ENCODE results near the gene NUDT4. TPM values are rescaled to one million over a fixed set of nuclear protein-coding genes. Genes with fewer than 3 reads are reported as not detected.
A peak's percentile ranks its signal among the peaks of the same experiment; 100 is the strongest.

Gene NUDT4
- polyA plus RNA-seq, 2 of the 4 experiments (the other 2 are of a cell fraction): 19.6 to 41.0 TPM

DNA sequence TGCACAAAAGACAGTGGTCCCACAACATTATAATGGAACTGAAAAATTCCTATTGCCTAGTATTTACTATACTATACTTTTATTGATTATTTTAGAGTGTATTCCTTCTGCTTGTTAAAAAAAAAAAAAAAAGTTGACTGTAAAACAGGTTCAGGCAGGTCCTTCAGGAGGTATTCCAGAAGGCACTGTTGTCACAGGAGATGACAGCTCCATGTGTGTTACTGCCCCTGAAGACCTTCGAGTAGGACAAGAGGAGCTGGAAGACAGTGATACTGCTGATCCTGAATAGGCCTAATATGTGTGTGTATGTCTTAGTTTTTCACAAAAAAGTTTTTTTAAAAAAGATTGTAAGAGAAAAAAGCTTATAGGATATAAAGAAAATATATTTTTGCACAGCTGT is 51.7 kb downstream of the NUDT4 start:
- ChIA-PET CTCF (interaction anchor here (4.4 kb wide), 1 partner anchor 9 kb away, joined by 29 read pairs; no protein-coding TSS in a partner anchor), POLR2A (no interaction called here)
- H3K4me2 ChIP-seq: no peak overlapping the region
- peaks cover 38% of the 10 kb centered on the region for H3K4me1 ChIP-seq
- no peak for TF ChIP-seq BHLHE40 (IDR thresholded peaks at IDR 0.05; ENCODE audit: low read depth, low read length)
- no peak for TF ChIP-seq NFE2L2 (conservative IDR thresholded peaks at IDR 0.05; ENCODE audit: low read length)
- TF ChIP-seq, protein P1, sequence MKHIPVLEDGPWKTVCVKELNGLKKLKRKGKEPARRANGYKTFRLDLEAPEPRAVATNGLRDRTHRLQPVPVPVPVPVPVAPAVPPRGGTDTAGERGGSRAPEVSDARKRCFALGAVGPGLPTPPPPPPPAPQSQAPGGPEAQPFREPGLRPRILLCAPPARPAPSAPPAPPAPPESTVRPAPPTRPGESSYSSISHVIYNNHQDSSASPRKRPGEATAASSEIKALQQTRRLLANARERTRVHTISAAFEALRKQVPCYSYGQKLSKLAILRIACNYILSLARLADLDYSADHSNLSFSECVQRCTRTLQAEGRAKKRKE (CRISPR knock-in tag; IDR thresholded peaks at IDR 0.05; ENCODE audit: low read depth): no peak
- TF ChIP-seq NR3C1 (IDR thresholded peaks at IDR 0.05): no peak
- no peak for TF ChIP-seq MAZ (IDR thresholded peaks at IDR 0.05; ENCODE audit: borderline replicate concordance, low read depth, low read length)
- no peak for TF ChIP-seq FOXS1 (CRISPR knock-in tag; IDR thresholded peaks at IDR 0.05)
- TF ChIP-seq ZSCAN20 (CRISPR knock-in tag; IDR thresholded peaks at IDR 0.05): no peak
- no peak for TF ChIP-seq HOXB5 (CRISPR knock-in tag; IDR thresholded peaks at IDR 0.05)
- TF ChIP-seq JUNB (IDR thresholded peaks at IDR 0.05): no peak
- TF ChIP-seq, protein P2, sequence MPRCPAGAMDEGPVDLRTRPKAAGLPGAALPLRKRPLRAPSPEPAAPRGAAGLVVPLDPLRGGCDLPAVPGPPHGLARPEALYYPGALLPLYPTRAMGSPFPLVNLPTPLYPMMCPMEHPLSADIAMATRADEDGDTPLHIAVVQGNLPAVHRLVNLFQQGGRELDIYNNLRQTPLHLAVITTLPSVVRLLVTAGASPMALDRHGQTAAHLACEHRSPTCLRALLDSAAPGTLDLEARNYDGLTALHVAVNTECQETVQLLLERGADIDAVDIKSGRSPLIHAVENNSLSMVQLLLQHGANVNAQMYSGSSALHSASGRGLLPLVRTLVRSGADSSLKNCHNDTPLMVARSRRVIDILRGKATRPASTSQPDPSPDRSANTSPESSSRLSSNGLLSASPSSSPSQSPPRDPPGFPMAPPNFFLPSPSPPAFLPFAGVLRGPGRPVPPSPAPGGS (IDR thresholded peaks at IDR 0.05): no peak
- no peak for TF ChIP-seq GATA3 (IDR thresholded peaks at IDR 0.05; ENCODE audit: borderline replicate concordance)
- TF ChIP-seq KDM5A (IDR thresholded peaks at IDR 0.05): no peak
- no peak for TF ChIP-seq MAFK (IDR thresholded peaks at IDR 0.05; ENCODE audit: partially characterized antibody)
- no peak for TF ChIP-seq CHD2 (IDR thresholded peaks at IDR 0.05; ENCODE audit: low read length, partially characterized antibody)
- no peak for TF ChIP-seq SMC3 (IDR thresholded peaks at IDR 0.05)
- no peak for TF ChIP-seq HOXA7 (CRISPR knock-in tag; IDR thresholded peaks at IDR 0.05)
- no peak for TF ChIP-seq HDAC2 (IDR thresholded peaks at IDR 0.05)
- no peak for TF ChIP-seq MAX (IDR thresholded peaks at IDR 0.05)
- no peak for TF ChIP-seq TFCP2L1 (CRISPR knock-in tag; IDR thresholded peaks at IDR 0.05)
- TF ChIP-seq FOSB (CRISPR knock-in tag; IDR thresholded peaks at IDR 0.05): no peak
- no peaks in the 10 kb centered on the region for H3K9me3 ChIP-seq
- H3K27ac ChIP-seq: no peak overlapping the region
- no peak for FAIRE-seq
- no peak for ATAC-seq
- no peak overlapping the region for H3K4me3 ChIP-seq
- DNase-seq (ENCODE audit: low read depth in 1 of 2, low spot score in 1 of 2): no peak
- WGBS (ENCODE audit: missing lambda C conversion rate): 53% methylated on average over 1 of the region's 1 CpG

DNA sequence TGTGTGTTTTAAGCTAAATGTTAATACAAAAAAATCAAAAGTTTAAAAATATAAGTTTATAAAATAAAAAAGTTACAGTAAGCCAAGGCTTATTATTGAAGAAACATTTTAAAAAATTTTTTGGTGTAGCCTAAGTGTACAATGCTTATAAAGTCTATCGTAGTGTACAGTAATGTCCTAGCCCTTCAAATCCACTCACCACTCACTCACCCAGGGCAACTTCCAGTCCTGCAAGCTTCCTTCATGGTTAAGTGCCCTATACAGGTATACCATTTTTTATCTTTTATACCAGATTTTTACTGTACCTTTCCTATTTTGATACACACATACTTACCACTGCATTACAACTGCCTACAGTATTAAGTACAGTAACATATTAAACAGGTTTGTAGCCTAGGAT is 52.1 kb downstream of the NUDT4 start:
- FAIRE-seq (no peak), DNase-seq (ENCODE audit: low read depth in 1 of 2, low spot score in 1 of 2) (no peak), ATAC-seq (peak in 1 of 2 experiments; percentile 34; a peak in 3 of 6 replicates)
- no peak for TF ChIP-seq ZNF302 (CRISPR knock-in tag; IDR thresholded peaks at IDR 0.05)
- TF ChIP-seq RFX5 (IDR thresholded peaks at IDR 0.05): no peak
- no peak for TF ChIP-seq ZSCAN20 (CRISPR knock-in tag; IDR thresholded peaks at IDR 0.05)
- TF ChIP-seq, protein P1 (CRISPR knock-in tag; IDR thresholded peaks at IDR 0.05; ENCODE audit: low read depth): no peak
- TF ChIP-seq, protein P3, sequence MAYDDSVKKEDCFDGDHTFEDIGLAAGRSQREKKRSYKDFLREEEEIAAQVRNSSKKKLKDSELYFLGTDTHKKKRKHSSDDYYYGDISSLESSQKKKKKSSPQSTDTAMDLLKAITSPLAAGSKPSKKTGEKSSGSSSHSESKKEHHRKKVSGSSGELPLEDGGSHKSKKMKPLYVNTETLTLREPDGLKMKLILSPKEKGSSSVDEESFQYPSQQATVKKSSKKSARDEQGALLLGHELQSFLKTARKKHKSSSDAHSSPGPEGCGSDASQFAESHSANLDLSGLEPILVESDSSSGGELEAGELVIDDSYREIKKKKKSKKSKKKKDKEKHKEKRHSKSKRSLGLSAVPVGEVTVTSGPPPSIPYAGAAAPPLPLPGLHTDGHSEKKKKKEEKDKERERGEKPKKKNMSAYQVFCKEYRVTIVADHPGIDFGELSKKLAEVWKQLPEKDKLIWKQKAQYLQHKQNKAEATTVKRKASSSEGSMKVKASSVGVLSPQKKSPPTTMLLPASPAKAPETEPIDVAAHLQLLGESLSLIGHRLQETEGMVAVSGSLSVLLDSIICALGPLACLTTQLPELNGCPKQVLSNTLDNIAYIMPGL (CRISPR knock-in tag; IDR thresholded peaks at IDR 0.05; ENCODE audit: borderline replicate concordance): no peak
- TF ChIP-seq, protein P4, sequence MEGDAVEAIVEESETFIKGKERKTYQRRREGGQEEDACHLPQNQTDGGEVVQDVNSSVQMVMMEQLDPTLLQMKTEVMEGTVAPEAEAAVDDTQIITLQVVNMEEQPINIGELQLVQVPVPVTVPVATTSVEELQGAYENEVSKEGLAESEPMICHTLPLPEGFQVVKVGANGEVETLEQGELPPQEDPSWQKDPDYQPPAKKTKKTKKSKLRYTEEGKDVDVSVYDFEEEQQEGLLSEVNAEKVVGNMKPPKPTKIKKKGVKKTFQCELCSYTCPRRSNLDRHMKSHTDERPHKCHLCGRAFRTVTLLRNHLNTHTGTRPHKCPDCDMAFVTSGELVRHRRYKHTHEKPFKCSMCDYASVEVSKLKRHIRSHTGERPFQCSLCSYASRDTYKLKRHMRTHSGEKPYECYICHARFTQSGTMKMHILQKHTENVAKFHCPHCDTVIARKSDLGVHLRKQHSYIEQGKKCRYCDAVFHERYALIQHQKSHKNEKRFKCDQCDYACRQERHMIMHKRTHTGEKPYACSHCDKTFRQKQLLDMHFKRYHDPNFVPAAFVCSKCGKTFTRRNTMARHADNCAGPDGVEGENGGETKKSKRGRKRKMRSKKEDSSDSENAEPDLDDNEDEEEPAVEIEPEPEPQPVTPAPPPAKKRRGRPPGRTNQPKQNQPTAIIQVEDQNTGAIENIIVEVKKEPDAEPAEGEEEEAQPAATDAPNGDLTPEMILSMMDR (IDR thresholded peaks at IDR 0.05): no peak
- TF ChIP-seq ZFP36 (IDR thresholded peaks at IDR 0.05; ENCODE audit: borderline replicate concordance, partially characterized antibody): no peak
- TF ChIP-seq, protein P5, sequence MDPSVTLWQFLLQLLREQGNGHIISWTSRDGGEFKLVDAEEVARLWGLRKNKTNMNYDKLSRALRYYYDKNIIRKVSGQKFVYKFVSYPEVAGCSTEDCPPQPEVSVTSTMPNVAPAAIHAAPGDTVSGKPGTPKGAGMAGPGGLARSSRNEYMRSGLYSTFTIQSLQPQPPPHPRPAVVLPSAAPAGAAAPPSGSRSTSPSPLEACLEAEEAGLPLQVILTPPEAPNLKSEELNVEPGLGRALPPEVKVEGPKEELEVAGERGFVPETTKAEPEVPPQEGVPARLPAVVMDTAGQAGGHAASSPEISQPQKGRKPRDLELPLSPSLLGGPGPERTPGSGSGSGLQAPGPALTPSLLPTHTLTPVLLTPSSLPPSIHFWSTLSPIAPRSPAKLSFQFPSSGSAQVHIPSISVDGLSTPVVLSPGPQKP (IDR thresholded peaks at IDR 0.05; ENCODE audit: low read depth, low read length): no peak
- TF ChIP-seq JUNB (IDR thresholded peaks at IDR 0.05): no peak
- TF ChIP-seq ZC3H11A (IDR thresholded peaks at IDR 0.05): no peak
- TF ChIP-seq CHD4 (IDR thresholded peaks at IDR 0.05; ENCODE audit: borderline replicate concordance): no peak
- no peak for TF ChIP-seq FOSB (CRISPR knock-in tag; IDR thresholded peaks at IDR 0.05)
- no peak for TF ChIP-seq NFE2L2 (conservative IDR thresholded peaks at IDR 0.05; ENCODE audit: low read length)
- no peak for TF ChIP-seq MAX (IDR thresholded peaks at IDR 0.05)
- no peak for TF ChIP-seq NR3C1 (IDR thresholded peaks at IDR 0.05)
- TF ChIP-seq KDM1A (IDR thresholded peaks at IDR 0.05; ENCODE audit: low read depth): no peak
- TF ChIP-seq NPAS2 (CRISPR knock-in tag; IDR thresholded peaks at IDR 0.05; ENCODE audit: borderline replicate concordance): no peak
- TF ChIP-seq POLR2AphosphoS2 (conservative IDR thresholded peaks at IDR 0.05; ENCODE audit: low read length): no peak
- no peak overlapping the region for H3K27ac ChIP-seq
- WGBS (ENCODE audit: missing lambda C conversion rate): 87% methylated on average over 1 of the region's 1 CpG
- no peak overlapping the region for H3K4me3 ChIP-seq
- H3K4me2 ChIP-seq: no peak overlapping the region
- POLR2A ChIA-PET: no interaction called here
- CTCF ChIA-PET: interaction anchor here (4.4 kb wide), 1 partner anchor 10 kb away, joined by 29 read pairs; no protein-coding TSS in a partner anchor
- no peaks in the 10 kb centered on the region for H3K9me3 ChIP-seq
- H3K4me1 ChIP-seq: peaks cover 38% of the 10 kb centered on the region
